Activated CD4-positive, alpha-beta memory T cell treated with anti-CD3 and anti-CD28 coated beads for 36 hours (primary cell): ENCODE results near the gene OPRL1. TPM values are rescaled to one million over a fixed set of nuclear protein-coding genes. Genes with fewer than 3 reads are reported as not detected.
"Not testable (repeated sequence)": the region's sequence is repeated elsewhere in the genome, so short reads cannot be mapped to it uniquely, and the experiment has no call there.

ENCODE experiments used
- CTCF ChIA-PET: fragments of 350-600 bp; sonication (Branson Sonifier 250); formaldehyde crosslinking; loops from one replicate; lab custom pipeline; 2021; ENCODE audit warnings: antibody characterized with exemption, inconsistent platforms; lab: Charles Lee
- POLR2A ChIA-PET: fragments of 350-600 bp; sonication (Branson Sonifier 250); formaldehyde crosslinking; loops from one replicate; lab custom pipeline; 2021; ENCODE audit warnings: antibody characterized with exemption; lab: Charles Lee
- DNase-seq: peaks from one replicate; pipeline ENCODE4 v3.0.0-alpha.2; 2020
- H3K27ac Mint-ChIP-seq: one replicate; pipeline ENCODE4 v1.8.0; 2021; ENCODE audit warnings: mixed read lengths
- H3K27me3 Mint-ChIP-seq: one replicate; pipeline ENCODE4 v1.8.0; 2021; ENCODE audit warnings: mixed read lengths
- H3K36me3 Mint-ChIP-seq: one replicate; pipeline ENCODE4 v1.8.0; 2021; ENCODE audit warnings: mixed read lengths
- H3K4me1 Mint-ChIP-seq: one replicate; pipeline ENCODE4 v1.8.0; 2021; ENCODE audit warnings: low read depth, mixed read lengths
- H3K4me3 Mint-ChIP-seq: one replicate; pipeline ENCODE4 v1.8.0; 2021; ENCODE audit warnings: mild to moderate bottlenecking, mixed read lengths
- H3K9me3 Mint-ChIP-seq: one replicate; pipeline ENCODE4 v1.8.0; 2021; ENCODE audit warnings: mixed read lengths
- intact Hi-C: fragments of 100-400 bp; cut with micrococcal nuclease; formaldehyde crosslinking; loops from one replicate; pipeline ENCODE4 v1.15.1; 2023
- total RNA-seq, 2 experiments: library from RNA; stranded (reverse); gene quantifications; one replicate each; pipeline ENCODE4 v1.2.3, GENCODE V29; 2021

OPRL1 gene
- total RNA-seq, 2 experiments from 2014 or later: 0.63 to 0.71 TPM

- intact Hi-C loops: loop anchor here (1.0 kb wide), 1 partner anchor 37 kb away; no protein-coding TSS in a partner anchor
- ChIA-PET POLR2A (interaction anchor here (0.6 to 1.3 kb wide), 2 partner anchors 73 to 297 kb away, joined by 3 read pairs; no protein-coding TSS in a partner anchor), CTCF (interaction anchor here (0.6 to 5.1 kb wide), 10 partner anchors 13 to 447 kb away, joined by 3 to 51 read pairs (median 4); no protein-coding TSS in a partner anchor)
- H3K9me3 Mint-ChIP-seq: peaks cover 5% of the 10 kb centered on the region
- peaks cover 3% of the 10 kb centered on the region for H3K27me3 Mint-ChIP-seq
- peak; percentile 13 for DNase-seq
- peak overlapping the region; percentile 72 for H3K4me3 Mint-ChIP-seq
- H3K36me3 Mint-ChIP-seq: no peaks in the 10 kb centered on the region
- H3K27ac Mint-ChIP-seq: no peak overlapping the region
- peaks cover 20% of the 10 kb centered on the region for H3K4me1 Mint-ChIP-seq
Measured at GRCh38 chr20:64082820-64083377, 3.0 kb downstream of the OPRL1 start.

GRCh38 chr20:64083378-64083803 lies 3.5 kb downstream of the OPRL1 start:
- ChIA-PET CTCF (interaction anchor here (0.6 to 5.1 kb wide), 17 partner anchors 8 to 447 kb away, joined by 3 to 51 read pairs (median 3); partner anchors contain the start of genes NPBWR2 and SAMD10), POLR2A (interaction anchor here (1.3 kb wide), 1 partner anchor 298 kb away, joined by 3 read pairs; no protein-coding TSS in a partner anchor)
- peak; percentile 80 for DNase-seq
- Mint-ChIP-seq H3K27ac (no peak overlapping the region), H3K27me3 (peaks cover 3% of the 10 kb centered on the region), H3K9me3 (peaks cover 9% of the 10 kb centered on the region), H3K4me1 (peaks cover 20% of the 10 kb centered on the region), H3K36me3 (no peaks in the 10 kb centered on the region), H3K4me3 (peak overlapping the region; percentile 72)
- intact Hi-C loops: loop anchor here (1.0 kb wide), 1 partner anchor 37 kb away; no protein-coding TSS in a partner anchor

GRCh38 chr20:64083804-64084684 lies 4.2 kb downstream of the OPRL1 start, which contains the start of gene LKAAEAR1:
TSS of gene LKAAEAR1 (minus strand) at chr20:64084398. CDS start at chr20:64084219, 179 bp downstream.
- peaks cover 9% of the 10 kb centered on the region for H3K9me3 Mint-ChIP-seq
- POLR2A ChIA-PET: interaction anchor here (1.2 to 1.3 kb wide), 2 partner anchors 219 to 298 kb away, joined by 3 read pairs; partner anchors contain the start of gene TPD52L2
- H3K4me3 Mint-ChIP-seq: peak within 1 kb of the TSS; percentile 72
- no peaks in the 10 kb centered on the region for H3K36me3 Mint-ChIP-seq
- no peak for DNase-seq
- CTCF ChIA-PET: interaction anchor here (0.6 to 5.1 kb wide), 17 partner anchors 9 to 202 kb away, joined by 3 to 51 read pairs (median 4); partner anchors contain the start of genes NPBWR2 and SAMD10
- H3K4me1 Mint-ChIP-seq: peaks cover 20% of the 10 kb centered on the region
- no peak within 1 kb of the TSS for H3K27ac Mint-ChIP-seq
- intact Hi-C loops: loop anchor here (1.0 kb wide), 1 partner anchor 36 kb away; no protein-coding TSS in a partner anchor
- peaks cover 3% of the 10 kb centered on the region for H3K27me3 Mint-ChIP-seq

- POLR2A ChIA-PET: interaction anchor here (1.2 kb wide), 1 partner anchor 219 kb away, joined by 3 read pairs; the partner anchor contains the start of gene TPD52L2
Measured at GRCh38 chr20:64084685-64085152, 4.8 kb downstream of the OPRL1 start.

GRCh38 chr20:64086801-64087200 lies 6.9 kb downstream of the OPRL1 start:
- POLR2A ChIA-PET: no interaction called here
- no peaks in the 10 kb centered on the region for H3K36me3 Mint-ChIP-seq
- H3K4me3 Mint-ChIP-seq: no peak overlapping the region
- intact Hi-C loops: no loop called here
- peaks cover 16% of the 10 kb centered on the region for H3K4me1 Mint-ChIP-seq
- peaks cover 9% of the 10 kb centered on the region for H3K9me3 Mint-ChIP-seq
- H3K27me3 Mint-ChIP-seq: peaks cover 3% of the 10 kb centered on the region
- DNase-seq: no peak
- CTCF ChIA-PET: no interaction called here
- no peak overlapping the region for H3K27ac Mint-ChIP-seq

More at GRCh38 chr20:64084685-64085152, 4.8 kb downstream of the OPRL1 start:
- intact Hi-C loops: no loop called here
- H3K27me3 Mint-ChIP-seq: peaks cover 3% of the 10 kb centered on the region
- H3K9me3 Mint-ChIP-seq: peaks cover 9% of the 10 kb centered on the region
- peaks cover 20% of the 10 kb centered on the region for H3K4me1 Mint-ChIP-seq
- no peak overlapping the region for H3K27ac Mint-ChIP-seq
- no peak for DNase-seq
- peak overlapping the region; percentile 67 for H3K4me3 Mint-ChIP-seq
- no peaks in the 10 kb centered on the region for H3K36me3 Mint-ChIP-seq
- CTCF ChIA-PET: interaction anchor here (0.7 to 5.1 kb wide), 5 partner anchors 18 to 201 kb away, joined by 4 to 51 read pairs (median 11); no protein-coding TSS in a partner anchor

GRCh38 chr20:64087226-64087825 lies 7.4 kb downstream of the OPRL1 start:
- H3K36me3 Mint-ChIP-seq, CTCF ChIA-PET, H3K4me3 Mint-ChIP-seq, DNase-seq, H3K27me3 Mint-ChIP-seq, POLR2A ChIA-PET, H3K9me3 Mint-ChIP-seq, H3K27ac Mint-ChIP-seq, intact Hi-C loops: not testable (repeated sequence)
- H3K4me1 Mint-ChIP-seq: peaks cover 12% of the 10 kb centered on the region

GRCh38 chr20:64088586-64088985 lies 8.7 kb downstream of the OPRL1 start:
- H3K4me3 Mint-ChIP-seq, intact Hi-C loops, DNase-seq, H3K4me1 Mint-ChIP-seq, H3K36me3 Mint-ChIP-seq, H3K27ac Mint-ChIP-seq, H3K27me3 Mint-ChIP-seq, POLR2A ChIA-PET, H3K9me3 Mint-ChIP-seq: not testable (repeated sequence)
- CTCF ChIA-PET: interaction anchor here (1.2 kb wide), 1 partner anchor 13 kb away, joined by 3 read pairs; no protein-coding TSS in a partner anchor

- no peaks in the 10 kb centered on the region for H3K4me1 Mint-ChIP-seq
- no peaks in the 10 kb centered on the region for H3K36me3 Mint-ChIP-seq
- no peak for DNase-seq
- no peak overlapping the region for H3K27ac Mint-ChIP-seq
- peaks cover 9% of the 10 kb centered on the region for H3K9me3 Mint-ChIP-seq
- H3K4me3 Mint-ChIP-seq: no peak overlapping the region
- ChIA-PET POLR2A (no interaction called here), CTCF (interaction anchor here (1.9 kb wide), 1 partner anchor 31 kb away, joined by 7 read pairs; no protein-coding TSS in a partner anchor)
- intact Hi-C loops: no loop called here
- H3K27me3 Mint-ChIP-seq: no peaks in the 10 kb centered on the region
Measured at GRCh38 chr20:64090165-64090564, 10.3 kb downstream of the OPRL1 start.

GRCh38 chr20:64091340-64091739 lies 11.5 kb downstream of the OPRL1 start:
- Mint-ChIP-seq H3K27me3 (no peaks in the 10 kb centered on the region), H3K27ac (no peak overlapping the region), H3K9me3 (peaks cover 9% of the 10 kb centered on the region), H3K4me1 (no peaks in the 10 kb centered on the region), H3K4me3 (no peak overlapping the region), H3K36me3 (no peaks in the 10 kb centered on the region)
- no peak for DNase-seq
- CTCF ChIA-PET: interaction anchor here (1.0 to 1.1 kb wide), 2 partner anchors 11 to 450 kb away, joined by 3 read pairs; no protein-coding TSS in a partner anchor
- POLR2A ChIA-PET: no interaction called here
- intact Hi-C loops: no loop called here

GRCh38 chr20:64091770-64092169 lies 11.9 kb downstream of the OPRL1 start:
- H3K9me3 Mint-ChIP-seq: peaks cover 9% of the 10 kb centered on the region

More at GRCh38 chr20:64091770-64092169, 11.9 kb downstream of the OPRL1 start:
- intact Hi-C loops: no loop called here
- H3K4me3 Mint-ChIP-seq: no peak overlapping the region
- ChIA-PET CTCF (interaction anchor here (1.0 to 1.1 kb wide), 2 partner anchors 11 to 450 kb away, joined by 3 read pairs; no protein-coding TSS in a partner anchor), POLR2A (no interaction called here)
- no peaks in the 10 kb centered on the region for H3K36me3 Mint-ChIP-seq
- no peak for DNase-seq
- no peaks in the 10 kb centered on the region for H3K27me3 Mint-ChIP-seq
- H3K4me1 Mint-ChIP-seq: no peaks in the 10 kb centered on the region
- H3K27ac Mint-ChIP-seq: no peak overlapping the region
